ENCODE results near the gene INSC. TPM values are rescaled to one million over a fixed set of nuclear protein-coding genes. Genes with fewer than 3 reads are reported as not detected.

The INSC gene
- total and polyA plus RNA-seq, 2 experiments from 2014 or later, result 0.97 to 1.5 TPM

DNA sequence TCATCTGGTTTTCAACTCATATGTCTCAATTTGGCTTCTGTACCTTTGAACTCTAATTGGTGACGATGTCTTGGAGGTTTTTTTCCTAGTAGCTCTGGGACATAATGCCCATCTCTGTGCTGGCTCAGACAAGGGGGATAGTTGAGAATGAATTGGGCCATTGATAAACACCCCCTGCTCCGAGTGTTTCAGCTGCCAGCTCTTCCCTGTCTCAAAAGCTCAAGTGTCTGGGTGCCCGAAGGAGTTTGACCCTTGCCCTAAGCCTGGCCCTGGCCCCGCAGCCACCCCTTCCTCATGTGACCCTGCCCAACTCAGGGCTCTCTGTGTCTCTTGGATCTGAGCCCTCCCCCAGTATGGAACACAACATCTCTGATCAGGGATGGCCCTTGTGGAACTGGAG lies 3.0 kb downstream of the INSC start (continued):
- TF ChIP-seq, protein P1, sequence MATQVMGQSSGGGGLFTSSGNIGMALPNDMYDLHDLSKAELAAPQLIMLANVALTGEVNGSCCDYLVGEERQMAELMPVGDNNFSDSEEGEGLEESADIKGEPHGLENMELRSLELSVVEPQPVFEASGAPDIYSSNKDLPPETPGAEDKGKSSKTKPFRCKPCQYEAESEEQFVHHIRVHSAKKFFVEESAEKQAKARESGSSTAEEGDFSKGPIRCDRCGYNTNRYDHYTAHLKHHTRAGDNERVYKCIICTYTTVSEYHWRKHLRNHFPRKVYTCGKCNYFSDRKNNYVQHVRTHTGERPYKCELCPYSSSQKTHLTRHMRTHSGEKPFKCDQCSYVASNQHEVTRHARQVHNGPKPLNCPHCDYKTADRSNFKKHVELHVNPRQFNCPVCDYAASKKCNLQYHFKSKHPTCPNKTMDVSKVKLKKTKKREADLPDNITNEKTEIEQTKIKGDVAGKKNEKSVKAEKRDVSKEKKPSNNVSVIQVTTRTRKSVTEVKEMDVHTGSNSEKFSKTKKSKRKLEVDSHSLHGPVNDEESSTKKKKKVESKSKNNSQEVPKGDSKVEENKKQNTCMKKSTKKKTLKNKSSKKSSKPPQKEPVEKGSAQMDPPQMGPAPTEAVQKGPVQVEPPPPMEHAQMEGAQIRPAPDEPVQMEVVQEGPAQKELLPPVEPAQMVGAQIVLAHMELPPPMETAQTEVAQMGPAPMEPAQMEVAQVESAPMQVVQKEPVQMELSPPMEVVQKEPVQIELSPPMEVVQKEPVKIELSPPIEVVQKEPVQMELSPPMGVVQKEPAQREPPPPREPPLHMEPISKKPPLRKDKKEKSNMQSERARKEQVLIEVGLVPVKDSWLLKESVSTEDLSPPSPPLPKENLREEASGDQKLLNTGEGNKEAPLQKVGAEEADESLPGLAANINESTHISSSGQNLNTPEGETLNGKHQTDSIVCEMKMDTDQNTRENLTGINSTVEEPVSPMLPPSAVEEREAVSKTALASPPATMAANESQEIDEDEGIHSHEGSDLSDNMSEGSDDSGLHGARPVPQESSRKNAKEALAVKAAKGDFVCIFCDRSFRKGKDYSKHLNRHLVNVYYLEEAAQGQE (IDR thresholded peaks at IDR 0.05; ENCODE audit: unreplicated experiment), result no peak

DNA sequence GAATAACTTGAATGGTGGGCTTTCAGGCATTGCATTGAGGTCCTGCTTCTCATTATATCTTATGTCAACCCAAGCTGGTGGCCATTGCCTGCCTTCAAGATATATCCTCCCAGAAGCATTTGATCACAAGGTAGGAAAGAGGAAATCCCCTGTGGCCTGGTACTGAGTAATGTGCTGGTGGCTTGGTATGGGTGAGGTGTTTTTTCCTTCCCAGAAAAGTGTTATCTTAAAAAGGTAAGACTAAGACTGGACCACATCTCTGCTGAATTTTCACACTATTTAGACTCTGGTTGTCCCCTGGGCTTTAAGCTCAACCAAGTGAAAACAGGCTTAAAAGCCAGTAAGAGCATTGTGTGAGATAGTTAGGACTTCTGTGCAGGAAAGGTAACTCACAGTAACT lies 3.7 kb downstream of the INSC start:
- Histone ChIP-seq H3K79me2 (replicated peaks; ENCODE audit: insufficient read depth) (no peaks in the 10 kb centered on the region), H2AFZ (no peak overlapping the region), H3K9me2 (ENCODE audit: insufficient read depth) (no peaks in the 10 kb centered on the region), H4K20me1 (replicated peaks; ENCODE audit: insufficient read depth) (no peaks in the 10 kb centered on the region), H3K27ac (ENCODE audit: low read depth) (no peak overlapping the region), H3K27me3 (ENCODE audit: insufficient read depth) (peaks cover 23% of the 10 kb centered on the region), H3K4me1 (ENCODE audit: insufficient read depth) (0 out of 2 replicates have a peak, but pooled peaks cover 6% of the 10 kb centered on the region), H3F3A (replicated peaks; ENCODE audit: low read depth) (no peaks in the 10 kb centered on the region), H3K4me2 (no peak overlapping the region), H3K4me3 (no peak overlapping the region), H3K36me3 (ENCODE audit: insufficient read depth) (no peaks in the 10 kb centered on the region)
- Mint-ChIP-seq H3K27me3 (ENCODE audit: insufficient read depth, low read depth, poor library complexity) (peaks cover 26% of the 10 kb centered on the region), H3K9me3 (no peaks in the 10 kb centered on the region), H3K36me3 (ENCODE audit: low read depth) (no peaks in the 10 kb centered on the region), H3K4me1 (peaks cover 11% of the 10 kb centered on the region), H3K27ac (no peak overlapping the region), H3K4me3 (no peak overlapping the region)
- ATAC-seq (no peak), DNase-seq (ENCODE audit: low spot score) (no peak)
- TF ChIP-seq CREB1 (CRISPR knock-in tag; IDR thresholded peaks at IDR 0.05; ENCODE audit: low read depth), result no peak
- TF ChIP-seq ZNF114 (CRISPR knock-in tag; IDR thresholded peaks at IDR 0.05), result no peak
- TF ChIP-seq, protein P1 (IDR thresholded peaks at IDR 0.05; ENCODE audit: unreplicated experiment), result no peak
- TF ChIP-seq EZH2phosphoT487 (IDR thresholded peaks at IDR 0.05; ENCODE audit: unreplicated experiment), result no peak
- TF ChIP-seq POLR2AphosphoS5 (IDR thresholded peaks at IDR 0.05; ENCODE audit: low read depth), result no peak
- TF ChIP-seq STAT1 (IDR thresholded peaks at IDR 0.05; ENCODE audit: unreplicated experiment), result no peak
- TF ChIP-seq, protein P2, sequence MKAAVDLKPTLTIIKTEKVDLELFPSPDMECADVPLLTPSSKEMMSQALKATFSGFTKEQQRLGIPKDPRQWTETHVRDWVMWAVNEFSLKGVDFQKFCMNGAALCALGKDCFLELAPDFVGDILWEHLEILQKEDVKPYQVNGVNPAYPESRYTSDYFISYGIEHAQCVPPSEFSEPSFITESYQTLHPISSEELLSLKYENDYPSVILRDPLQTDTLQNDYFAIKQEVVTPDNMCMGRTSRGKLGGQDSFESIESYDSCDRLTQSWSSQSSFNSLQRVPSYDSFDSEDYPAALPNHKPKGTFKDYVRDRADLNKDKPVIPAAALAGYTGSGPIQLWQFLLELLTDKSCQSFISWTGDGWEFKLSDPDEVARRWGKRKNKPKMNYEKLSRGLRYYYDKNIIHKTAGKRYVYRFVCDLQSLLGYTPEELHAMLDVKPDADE (IDR thresholded peaks at IDR 0.05), result no peak
- TF ChIP-seq, protein P3, sequence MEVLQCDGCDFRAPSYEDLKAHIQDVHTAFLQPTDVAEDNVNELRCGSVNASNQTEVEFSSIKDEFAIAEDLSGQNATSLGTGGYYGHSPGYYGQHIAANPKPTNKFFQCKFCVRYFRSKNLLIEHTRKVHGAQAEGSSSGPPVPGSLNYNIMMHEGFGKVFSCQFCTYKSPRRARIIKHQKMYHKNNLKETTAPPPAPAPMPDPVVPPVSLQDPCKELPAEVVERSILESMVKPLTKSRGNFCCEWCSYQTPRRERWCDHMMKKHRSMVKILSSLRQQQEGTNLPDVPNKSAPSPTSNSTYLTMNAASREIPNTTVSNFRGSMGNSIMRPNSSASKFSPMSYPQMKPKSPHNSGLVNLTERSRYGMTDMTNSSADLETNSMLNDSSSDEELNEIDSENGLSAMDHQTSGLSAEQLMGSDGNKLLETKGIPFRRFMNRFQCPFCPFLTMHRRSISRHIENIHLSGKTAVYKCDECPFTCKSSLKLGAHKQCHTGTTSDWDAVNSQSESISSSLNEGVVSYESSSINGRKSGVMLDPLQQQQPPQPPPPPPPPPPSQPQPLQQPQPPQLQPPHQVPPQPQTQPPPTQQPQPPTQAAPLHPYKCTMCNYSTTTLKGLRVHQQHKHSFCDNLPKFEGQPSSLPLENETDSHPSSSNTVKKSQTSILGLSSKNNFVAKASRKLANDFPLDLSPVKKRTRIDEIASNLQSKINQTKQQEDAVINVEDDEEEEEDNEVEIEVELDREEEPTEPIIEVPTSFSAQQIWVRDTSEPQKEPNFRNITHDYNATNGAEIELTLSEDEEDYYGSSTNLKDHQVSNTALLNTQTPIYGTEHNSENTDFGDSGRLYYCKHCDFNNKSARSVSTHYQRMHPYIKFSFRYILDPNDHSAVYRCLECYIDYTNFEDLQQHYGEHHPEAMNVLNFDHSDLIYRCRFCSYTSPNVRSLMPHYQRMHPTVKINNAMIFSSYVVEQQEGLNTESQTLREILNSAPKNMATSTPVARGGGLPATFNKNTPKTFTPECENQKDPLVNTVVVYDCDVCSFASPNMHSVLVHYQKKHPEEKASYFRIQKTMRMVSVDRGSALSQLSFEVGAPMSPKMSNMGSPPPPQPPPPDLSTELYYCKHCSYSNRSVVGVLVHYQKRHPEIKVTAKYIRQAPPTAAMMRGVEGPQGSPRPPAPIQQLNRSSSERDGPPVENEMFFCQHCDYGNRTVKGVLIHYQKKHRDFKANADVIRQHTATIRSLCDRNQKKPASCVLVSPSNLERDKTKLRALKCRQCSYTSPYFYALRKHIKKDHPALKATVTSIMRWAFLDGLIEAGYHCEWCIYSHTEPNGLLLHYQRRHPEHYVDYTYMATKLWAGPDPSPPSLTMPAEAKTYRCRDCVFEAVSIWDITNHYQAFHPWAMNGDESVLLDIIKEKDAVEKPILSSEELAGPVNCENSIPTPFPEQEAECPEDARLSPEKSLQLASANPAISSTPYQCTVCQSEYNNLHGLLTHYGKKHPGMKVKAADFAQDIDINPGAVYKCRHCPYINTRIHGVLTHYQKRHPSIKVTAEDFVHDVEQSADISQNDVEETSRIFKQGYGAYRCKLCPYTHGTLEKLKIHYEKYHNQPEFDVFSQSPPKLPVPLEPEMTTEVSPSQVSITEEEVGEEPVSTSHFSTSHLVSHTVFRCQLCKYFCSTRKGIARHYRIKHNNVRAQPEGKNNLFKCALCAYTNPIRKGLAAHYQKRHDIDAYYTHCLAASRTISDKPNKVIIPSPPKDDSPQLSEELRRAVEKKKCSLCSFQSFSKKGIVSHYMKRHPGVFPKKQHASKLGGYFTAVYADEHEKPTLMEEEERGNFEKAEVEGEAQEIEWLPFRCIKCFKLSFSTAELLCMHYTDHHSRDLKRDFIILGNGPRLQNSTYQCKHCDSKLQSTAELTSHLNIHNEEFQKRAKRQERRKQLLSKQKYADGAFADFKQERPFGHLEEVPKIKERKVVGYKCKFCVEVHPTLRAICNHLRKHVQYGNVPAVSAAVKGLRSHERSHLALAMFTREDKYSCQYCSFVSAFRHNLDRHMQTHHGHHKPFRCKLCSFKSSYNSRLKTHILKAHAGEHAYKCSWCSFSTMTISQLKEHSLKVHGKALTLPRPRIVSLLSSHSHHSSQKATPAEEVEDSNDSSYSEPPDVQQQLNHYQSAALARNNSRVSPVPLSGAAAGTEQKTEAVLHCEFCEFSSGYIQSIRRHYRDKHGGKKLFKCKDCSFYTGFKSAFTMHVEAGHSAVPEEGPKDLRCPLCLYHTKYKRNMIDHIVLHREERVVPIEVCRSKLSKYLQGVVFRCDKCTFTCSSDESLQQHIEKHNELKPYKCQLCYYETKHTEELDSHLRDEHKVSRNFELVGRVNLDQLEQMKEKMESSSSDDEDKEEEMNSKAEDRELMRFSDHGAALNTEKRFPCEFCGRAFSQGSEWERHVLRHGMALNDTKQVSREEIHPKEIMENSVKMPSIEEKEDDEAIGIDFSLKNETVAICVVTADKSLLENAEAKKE (CRISPR knock-in tag; IDR thresholded peaks at IDR 0.05), result no peak
- no peak for TF ChIP-seq JUNB (IDR thresholded peaks at IDR 0.05; ENCODE audit: unreplicated experiment)

Data from GM23338 (cell line).